DMS114 treated with DMSO at 0.1 percent for 48 hours (cell line): Measurements from ENCODE around the gene CCDC127.
"Not testable (repeated sequence)": the region's sequence is repeated elsewhere in the genome, so short reads cannot be mapped to it uniquely, and the experiment has no call there.

Experiments
- DNase-seq: peaks from one replicate; lab custom pipeline; 2025; ENCODE audit not compliant: unreplicated experiment; lab: John Stamatoyannopoulos, UW

CCDC127 gene

GRCh38 chr5:217494-218456 lies at the start of gene CCDC127, which contains the start of gene SDHA:
TSS of gene CCDC127 (minus strand) at chr5:218153. CDS start at chr5:216849, 1,304 bp downstream.
TSS of gene SDHA (plus strand) at chr5:218320. CDS start at chr5:218356, 36 bp downstream.
- peak; percentile 82 for DNase-seq

- no peak for DNase-seq
Measured at GRCh38 chr5:267716-268115, 49.8 kb upstream of the CCDC127 start.

- DNase-seq, result not testable (repeated sequence)
Measured at GRCh38 chr5:266311-267026, 48.5 kb upstream of the CCDC127 start.

GRCh38 chr5:264338-264737 lies 46.4 kb upstream of the CCDC127 start:
- DNase-seq, result no peak

- not testable (repeated sequence) for DNase-seq
Measured at GRCh38 chr5:263275-263974, 45.5 kb upstream of the CCDC127 start.

GRCh38 chr5:257148-257547 lies 39.2 kb upstream of the CCDC127 start:
- DNase-seq, result no peak

- DNase-seq, result not testable (repeated sequence)
Measured at GRCh38 chr5:256347-256746, 38.4 kb upstream of the CCDC127 start.

GRCh38 chr5:255116-255515 lies 37.2 kb upstream of the CCDC127 start:
- not testable (repeated sequence) for DNase-seq

- DNase-seq, result not testable (repeated sequence)
Measured at GRCh38 chr5:254322-254721, 36.4 kb upstream of the CCDC127 start.

- no peak for DNase-seq
Measured at GRCh38 chr5:252546-252945, 34.6 kb upstream of the CCDC127 start.

GRCh38 chr5:251975-252374 lies 34.0 kb upstream of the CCDC127 start:
- not testable (repeated sequence) for DNase-seq

- DNase-seq, result not testable (repeated sequence)
Measured at GRCh38 chr5:251538-251937, 33.6 kb upstream of the CCDC127 start.

- DNase-seq, result not testable (repeated sequence)
Measured at GRCh38 chr5:251016-251415, 33.1 kb upstream of the CCDC127 start.

GRCh38 chr5:250396-250795 lies 32.4 kb upstream of the CCDC127 start:
- DNase-seq, result not testable (repeated sequence)

- not testable (repeated sequence) for DNase-seq
Measured at GRCh38 chr5:245717-246116, 27.8 kb upstream of the CCDC127 start.

- DNase-seq, result not testable (repeated sequence)
Measured at GRCh38 chr5:243683-244367, 25.9 kb upstream of the CCDC127 start.

- DNase-seq, result not testable (repeated sequence)
Measured at GRCh38 chr5:241045-241669, 23.2 kb upstream of the CCDC127 start.

GRCh38 chr5:240550-240949 lies 22.6 kb upstream of the CCDC127 start:
- not testable (repeated sequence) for DNase-seq

GRCh38 chr5:237931-238330 lies 20.0 kb upstream of the CCDC127 start:
- DNase-seq, result not testable (repeated sequence)

GRCh38 chr5:235527-235926 lies 17.6 kb upstream of the CCDC127 start:
- DNase-seq, result not testable (repeated sequence)
